GM12878 (cell line): ENCODE results near the gene CACNA1A. TPM values are rescaled to one million over a fixed set of nuclear protein-coding genes. Genes with fewer than 3 reads are reported as not detected.

Source experiments
- ATAC-seq: fragments of 200-7000 bp; cut with Tn5 transposase; 3 replicates; pipeline ENCODE4 v1.9.1; 2020; ENCODE audit warnings: mild to moderate bottlenecking, moderate library complexity
- BruUV-seq: library from RNA; stranded (reverse); fragments of 400-500 nt; replicated peaks from 2 replicates; lab custom pipeline; 2021; lab: Mats Ljungman, UMichigan
- CTCF ChIA-PET: fragments of 300-600 bp; sonication (Branson Sonifier 250); formaldehyde crosslinking; extraction: SDS; loops from one replicate; lab custom pipeline; 2021; ENCODE audit warnings: inconsistent platforms; lab: Yijun Ruan, JAX
- POLR2A ChIA-PET: fragments of 350-600 bp; formaldehyde crosslinking; extraction: SDS; loops from one replicate; lab custom pipeline; 2021; ENCODE audit warnings: inconsistent platforms; lab: Charles Lee
- RAD21 ChIA-PET: fragments of 300-600 bp; sonication (Branson Sonifier 250); formaldehyde crosslinking; loops from one replicate; lab custom pipeline; 2023; ENCODE audit warnings: antibody characterized with exemption; ENCODE audit not compliant: unreplicated experiment; lab: Charles Lee
- SMC1A ChIA-PET: fragments of 300-600 bp; sonication (Branson Sonifier 250); formaldehyde crosslinking; loops from one replicate; lab custom pipeline; 2023; ENCODE audit not compliant: unreplicated experiment, uncharacterized antibody; lab: Charles Lee
- DNase-seq: peaks from one replicate; pipeline ENCODE4 v3.0.0-alpha.2; 2011; ENCODE audit warnings: low read depth, low spot score
- FAIRE-seq: peaks from 3 replicates; lab custom pipeline; 2011; peaks lifted over from hg19 to GRCh38; lab: Jason Lieb, UNC
- H2AFZ ChIP-seq: 2 replicates; pipeline ENCODE4 v1.6.0; 2011; ENCODE audit warnings: low read depth, low read length, control low read depth; ENCODE audit not compliant: control insufficient read depth
- H3K27ac ChIP-seq: 2 replicates; pipeline ENCODE4 v1.5.1; 2011; ENCODE audit warnings: control low read depth; ENCODE audit not compliant: control insufficient read depth, insufficient read depth
- H3K27me3 ChIP-seq, 2 experiments: replicated peaks in 1 of 2; 2 replicates each; pipeline versions ENCODE4 v1.6.0 to v1.6.1; 2011; ENCODE audit warnings: low read length in 1 of 2; ENCODE audit not compliant: control insufficient read depth in 2 of 2, insufficient read depth in 2 of 2
- H3K36me3 ChIP-seq, 2 experiments: 2 replicates each; pipeline ENCODE4 v1.5.1; 2011; ENCODE audit warnings: low read length in 1 of 2; ENCODE audit not compliant: control insufficient read depth in 2 of 2, insufficient read depth in 2 of 2
- H3K4me1 ChIP-seq: 2 replicates; pipeline ENCODE4 v1.6.1; 2011; ENCODE audit warnings: mild to moderate bottlenecking, low read length, moderate library complexity, mixed read lengths; ENCODE audit not compliant: control insufficient read depth, insufficient read depth
- H3K4me2 ChIP-seq: 2 replicates; pipeline ENCODE4 v1.6.0; 2011; ENCODE audit warnings: control low read depth; ENCODE audit not compliant: control insufficient read depth, insufficient read depth
- H3K4me3 ChIP-seq: fragments of 200-600 bp; sonication (generic); 2 replicates; pipeline ENCODE4 v1.5.1; 2016
- H3K79me2 ChIP-seq: 2 replicates; pipeline ENCODE4 v1.6.0; 2011; ENCODE audit warnings: low read length; ENCODE audit not compliant: control insufficient read depth, insufficient read depth
- H3K9ac ChIP-seq: 2 replicates; pipeline ENCODE4 v1.8.0; 2011; ENCODE audit warnings: low read length, control low read depth, mixed read lengths; ENCODE audit not compliant: control insufficient read depth, insufficient read depth
- H3K9me3 ChIP-seq: replicated peaks from 3 replicates; pipeline ENCODE4 v1.5.1; 2011; ENCODE audit warnings: mild to moderate bottlenecking, low read length; ENCODE audit not compliant: control insufficient read depth, insufficient read depth
- H4K20me1 ChIP-seq: 2 replicates; pipeline ENCODE4 v1.6.0; 2011; ENCODE audit not compliant: control insufficient read depth, insufficient read depth
- BHLHE40 ChIP-seq, 2 experiments: fragments of 450-650 bp in 1 of 2; IDR thresholded peaks; 2 replicates each; pipeline ENCODE4 v1.6.1; 2011 to 2017; ENCODE audit warnings: low read depth in 2 of 2, borderline replicate concordance in 1 of 2, improper control_type of control experiment in 1 of 2, low read length in 1 of 2, mild to moderate bottlenecking in 1 of 2
- CHD2 ChIP-seq: IDR thresholded peaks from 2 replicates; pipeline ENCODE4 v1.6.1; 2011; ENCODE audit warnings: low read depth, low read length, improper control_type of control experiment, borderline replicate concordance
- EED ChIP-seq: sonication (generic); IDR thresholded peaks from 2 replicates; pipeline ENCODE4 v1.6.1; 2016; ENCODE audit warnings: antibody characterized with exemption, low read depth
- ETV6 ChIP-seq, 2 experiments: fragments of 450-650 bp in 1 of 2; IDR thresholded peaks in 1 of 2; conservative IDR thresholded peaks in 1 of 2; 2 replicates each; pipeline ENCODE4 v1.6.1; 2014; ENCODE audit warnings: antibody characterized with exemption in 1 of 2, borderline replicate concordance in 1 of 2, low read depth in 1 of 2, mild to moderate bottlenecking in 1 of 2, moderate library complexity in 1 of 2
- EZH2 ChIP-seq: IDR thresholded peaks from 2 replicates; pipeline ENCODE4 v1.6.1; 2012; ENCODE audit warnings: low read depth, mild to moderate bottlenecking, control low read depth, inconsistent platforms, low read length, borderline replicate concordance; ENCODE audit not compliant: control insufficient read depth
- IKZF2 ChIP-seq, 2 experiments: fragments of 450-650 bp; IDR thresholded peaks; 2 replicates each; pipeline ENCODE4 v1.6.1; 2017; ENCODE audit warnings: mild to moderate bottlenecking in 2 of 2, moderate library complexity in 2 of 2
- KLF5 ChIP-seq: fragments of 450-650 bp; IDR thresholded peaks from 2 replicates; pipeline ENCODE4 v1.6.1; 2014; ENCODE audit warnings: mild to moderate bottlenecking; ENCODE audit not compliant: partially characterized antibody
- NBN ChIP-seq: fragments of 450-650 bp; IDR thresholded peaks from 2 replicates; pipeline ENCODE4 v1.6.1; 2016
- RAD21 ChIP-seq: IDR thresholded peaks from 2 replicates; pipeline ENCODE4 v1.6.1; 2011; ENCODE audit warnings: mild to moderate bottlenecking, low read depth, low read length, moderate library complexity; ENCODE audit not compliant: insufficient read depth
- RB1 ChIP-seq: fragments of 450-650 bp; formaldehyde crosslinking; IDR thresholded peaks from 2 replicates; pipeline ENCODE4 v1.6.1; 2017; ENCODE audit warnings: mild to moderate bottlenecking, borderline replicate concordance
- RUNX3 ChIP-seq: IDR thresholded peaks from 2 replicates; pipeline ENCODE4 v1.6.1; 2012; ENCODE audit warnings: low read length, inconsistent platforms
- SMARCA5 ChIP-seq: fragments of 450-650 bp; IDR thresholded peaks from 2 replicates; pipeline ENCODE4 v1.6.1; 2017; ENCODE audit warnings: mild to moderate bottlenecking
- SMC3 ChIP-seq: IDR thresholded peaks from 2 replicates; pipeline ENCODE4 v1.6.1; 2011; ENCODE audit warnings: low read length, improper control_type of control experiment, borderline replicate concordance
- SUZ12 ChIP-seq: fragments of 200-600 bp; sonication (generic); IDR thresholded peaks from one replicate; pipeline ENCODE4 v1.6.1; 2018; ENCODE audit warnings: antibody characterized with exemption, mild to moderate bottlenecking; ENCODE audit not compliant: unreplicated experiment
- YY1 ChIP-seq: IDR thresholded peaks from 2 replicates; pipeline ENCODE4 v1.6.1; 2011; ENCODE audit warnings: low read depth, mild to moderate bottlenecking, low read length
- ZNF217 ChIP-seq: fragments of 450-650 bp; IDR thresholded peaks from 2 replicates; pipeline ENCODE4 v1.6.1; 2017; ENCODE audit warnings: antibody characterized with exemption, mild to moderate bottlenecking
- WGBS: methylation state at CpG from one replicate; pipeline ENCODE4 v1.1.6; 2016; ENCODE audit warnings: low lambda C conversion rate; ENCODE audit not compliant: insufficient replicate concordance, insufficient coverage; ENCODE audit errors: missing lambda C conversion rate; 5-methylcytosine and 5-hydroxymethylcytosine counted together
- in situ Hi-C: fragments of 300-500 bp; cut with MboI; formaldehyde crosslinking; loops from 9 replicates; pipeline ENCODE4 v1.14.3; 2018; ENCODE audit warnings: mixed read lengths
- intact Hi-C: fragments of 100-400 bp; cut with micrococcal nuclease; formaldehyde crosslinking; loops from one replicate; pipeline ENCODE4 v1.14.2; 2022; ENCODE audit not compliant: unreplicated experiment
- polyA plus RNA-seq, 11 experiments: library from polyadenylated mRNA; depleted of rRNA in 4 of 11; unstranded in 6 of 11; stranded (reverse) in 5 of 11; fragments of >200 nt; fragmentation: Nextera tagmentation in 4 of 11; fragmentation: Illumina TruSeq in 1 of 11; extraction: Ambion mirVana in 4 of 11; extraction: Trizol in 1 of 11; gene quantifications; 1 replicate in 1 of 11; 2 replicates in 10 of 11; pipeline versions ENCODE4 v1.2.1 to v1.2.3, GENCODE V29; 2011 to 2016; ENCODE audit warnings: inconsistent platforms in 2 of 11, missing spikeins in 2 of 11, low read depth in 1 of 11
- total RNA-seq, 4 experiments: library from RNA; depleted of rRNA in 3 of 4; stranded (reverse); fragments of >200 nt in 3 of 4; fragmentation: Illumina TruSeq in 1 of 4; extraction: Trizol in 1 of 4; gene quantifications; 2 replicates each; pipeline versions ENCODE4 v1.2.1 to v1.2.3, GENCODE V29; 2013 to 2021
- TF ChIP-seq, protein P1 (sequence below): fragments of 450-650 bp; IDR thresholded peaks from 2 replicates; pipeline ENCODE4 v1.6.1; 2017; ENCODE audit warnings: mild to moderate bottlenecking, low read depth, inconsistent platforms; ENCODE audit not compliant: poor library complexity, severe bottlenecking
- TF ChIP-seq, protein P2 (sequence below), 3 experiments: IDR thresholded peaks in 2 of 3; conservative IDR thresholded peaks in 1 of 3; 2 replicates each; pipeline ENCODE4 v1.5.1; 2011; ENCODE audit warnings: low read depth in 3 of 3, low read length in 3 of 3, mild to moderate bottlenecking in 3 of 3, control low read depth in 2 of 3, moderate library complexity in 2 of 3, inconsistent platforms in 1 of 3, mixed read lengths in 1 of 3; ENCODE audit not compliant: control insufficient read depth in 2 of 3, insufficient read depth in 1 of 3; ENCODE audit errors: extremely low read depth in 1 of 3
- TF ChIP-seq, protein P3 (sequence below): IDR thresholded peaks from 2 replicates; pipeline ENCODE4 v1.6.1; 2011; ENCODE audit warnings: low read depth, mild to moderate bottlenecking, low read length, moderate library complexity, borderline replicate concordance; ENCODE audit errors: extremely low read depth

The CACNA1A gene
- total and polyA plus RNA-seq, 10 of the 15 experiments (the other 5 are each of a cell fraction or from before 2014, with no cell fraction given), result 1.1 to 4.4 (median 2.5) TPM

DNA sequence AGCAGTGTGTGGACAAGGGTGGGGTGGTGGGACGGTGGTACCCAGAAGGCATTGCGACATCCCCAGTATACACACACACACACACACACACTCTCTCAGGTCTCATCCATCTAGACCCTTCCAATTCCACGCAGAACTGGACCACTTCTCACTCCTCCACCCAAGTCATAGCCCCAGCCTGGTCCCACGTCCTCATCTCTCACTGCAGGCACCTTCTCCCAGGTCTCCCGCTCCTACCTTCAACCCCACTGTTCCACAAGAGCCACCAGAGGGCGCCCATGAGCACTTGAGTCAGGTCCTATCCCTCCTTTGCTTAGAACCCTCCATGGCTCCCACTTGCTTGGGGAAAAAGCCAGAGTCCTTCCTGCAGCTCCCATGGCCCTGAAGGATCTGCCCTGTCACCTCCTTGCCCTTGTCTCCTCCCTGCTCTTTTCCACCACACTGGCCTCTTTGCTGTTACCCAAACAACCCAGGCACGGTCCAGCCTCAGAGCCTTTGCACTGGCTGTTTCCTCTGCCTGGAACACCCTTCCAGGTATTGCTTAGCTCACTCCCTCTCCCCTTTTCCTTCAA lies 293.4 kb downstream of the CACNA1A start:
- no peak overlapping the region for H3K4me2 ChIP-seq
- 44% methylated on average over 7 of the region's 7 CpGs for WGBS
- SMC1A ChIA-PET, result interaction anchor here (0.7 to 0.8 kb wide), 2 partner anchors 48 to 58 kb away, joined by 3 read pairs; no protein-coding TSS in a partner anchor

More for the DNA sequence above, 293.4 kb downstream of the CACNA1A start:
- no peaks in the 10 kb centered on the region for H3K9me3 ChIP-seq
- H3K27me3 ChIP-seq, result no peaks in the 10 kb centered on the region
- no peak overlapping the region for H3K4me3 ChIP-seq
- no peaks in the 10 kb centered on the region for H3K79me2 ChIP-seq
- in situ Hi-C loops, result loop anchor here (5.0 kb wide), 1 partner anchor 49 kb away; no protein-coding TSS in a partner anchor
- POLR2A ChIA-PET, result interaction anchor here (0.5 to 1.2 kb wide), 2 partner anchors 57 to 189 kb away, joined by 3 to 8 read pairs; no protein-coding TSS in a partner anchor
- H3K36me3 ChIP-seq, result no peaks in the 10 kb centered on the region
- no TSS peak for BruUV-seq
- H3K27ac ChIP-seq, result no peak overlapping the region
- RAD21 ChIA-PET, result no interaction called here
- H2AFZ ChIP-seq, result no peak overlapping the region
- H4K20me1 ChIP-seq, result no peaks in the 10 kb centered on the region
- intact Hi-C loops, result no loop called here
- CTCF ChIA-PET, result interaction anchor here (1.0 to 2.5 kb wide), 4 partner anchors 21 to 48 kb away, joined by 3 to 9 read pairs (median 4); no protein-coding TSS in a partner anchor
- TF ChIP-seq BHLHE40 (IDR thresholded peaks at IDR 0.05; ENCODE audit: borderline replicate concordance in 1 of 2, low read depth in 2 of 2, low read length in 1 of 2) (0 out of 4 replicates have a peak, but pooled peaks of 1 of the 2 experiments have one; percentile 14), IKZF2 (IDR thresholded peaks at IDR 0.05) (0 out of 4 replicates have a peak, but pooled peaks of 1 of the 2 experiments have one; percentile 20), RB1 (0 out of 2 replicates have a peak, but pooled peaks have one; percentile 33), YY1 (peak; percentile 54; the same call in 1 of the 2 replicates), ETV6 (conservative IDR thresholded peaks at IDR 0.05 in 1 of 2, IDR thresholded peaks at IDR 0.05 in 1 of 2; ENCODE audit: borderline replicate concordance in 1 of 2, low read depth in 1 of 2) (no peak), RUNX3 (peak; percentile 14; the same call in 1 of the 2 replicates), EED (0 out of 2 replicates have a peak, but pooled peaks have one; percentile 14), SMARCA5 (peak; percentile 98), EZH2 (no peak), NBN (peak; percentile 67; the same call in 1 of the 2 replicates), RAD21 (peak; percentile 48), ZNF217 (peak; percentile 78; the same call in 1 of the 2 replicates), CHD2 (0 out of 2 replicates have a peak, but pooled peaks have one; percentile 11), KLF5 (no peak), SUZ12 (no peak), SMC3 (peak; percentile 49; the same call in 1 of the 2 replicates)
- TF ChIP-seq, protein P1, sequence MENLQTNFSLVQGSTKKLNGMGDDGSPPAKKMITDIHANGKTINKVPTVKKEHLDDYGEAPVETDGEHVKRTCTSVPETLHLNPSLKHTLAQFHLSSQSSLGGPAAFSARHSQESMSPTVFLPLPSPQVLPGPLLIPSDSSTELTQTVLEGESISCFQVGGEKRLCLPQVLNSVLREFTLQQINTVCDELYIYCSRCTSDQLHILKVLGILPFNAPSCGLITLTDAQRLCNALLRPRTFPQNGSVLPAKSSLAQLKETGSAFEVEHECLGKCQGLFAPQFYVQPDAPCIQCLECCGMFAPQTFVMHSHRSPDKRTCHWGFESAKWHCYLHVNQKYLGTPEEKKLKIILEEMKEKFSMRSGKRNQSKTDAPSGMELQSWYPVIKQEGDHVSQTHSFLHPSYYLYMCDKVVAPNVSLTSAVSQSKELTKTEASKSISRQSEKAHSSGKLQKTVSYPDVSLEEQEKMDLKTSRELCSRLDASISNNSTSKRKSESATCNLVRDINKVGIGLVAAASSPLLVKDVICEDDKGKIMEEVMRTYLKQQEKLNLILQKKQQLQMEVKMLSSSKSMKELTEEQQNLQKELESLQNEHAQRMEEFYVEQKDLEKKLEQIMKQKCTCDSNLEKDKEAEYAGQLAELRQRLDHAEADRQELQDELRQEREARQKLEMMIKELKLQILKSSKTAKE, result no peak
- TF ChIP-seq, protein P2, sequence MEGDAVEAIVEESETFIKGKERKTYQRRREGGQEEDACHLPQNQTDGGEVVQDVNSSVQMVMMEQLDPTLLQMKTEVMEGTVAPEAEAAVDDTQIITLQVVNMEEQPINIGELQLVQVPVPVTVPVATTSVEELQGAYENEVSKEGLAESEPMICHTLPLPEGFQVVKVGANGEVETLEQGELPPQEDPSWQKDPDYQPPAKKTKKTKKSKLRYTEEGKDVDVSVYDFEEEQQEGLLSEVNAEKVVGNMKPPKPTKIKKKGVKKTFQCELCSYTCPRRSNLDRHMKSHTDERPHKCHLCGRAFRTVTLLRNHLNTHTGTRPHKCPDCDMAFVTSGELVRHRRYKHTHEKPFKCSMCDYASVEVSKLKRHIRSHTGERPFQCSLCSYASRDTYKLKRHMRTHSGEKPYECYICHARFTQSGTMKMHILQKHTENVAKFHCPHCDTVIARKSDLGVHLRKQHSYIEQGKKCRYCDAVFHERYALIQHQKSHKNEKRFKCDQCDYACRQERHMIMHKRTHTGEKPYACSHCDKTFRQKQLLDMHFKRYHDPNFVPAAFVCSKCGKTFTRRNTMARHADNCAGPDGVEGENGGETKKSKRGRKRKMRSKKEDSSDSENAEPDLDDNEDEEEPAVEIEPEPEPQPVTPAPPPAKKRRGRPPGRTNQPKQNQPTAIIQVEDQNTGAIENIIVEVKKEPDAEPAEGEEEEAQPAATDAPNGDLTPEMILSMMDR (IDR thresholded peaks at IDR 0.05 in 2 of 3, conservative IDR thresholded peaks at IDR 0.05 in 1 of 3; ENCODE audit: control insufficient read depth in 2 of 3, extremely low read depth in 1 of 3, insufficient read depth in 1 of 3, low read depth in 3 of 3, low read length in 3 of 3), result peak; percentile 63 to 80 (median 78)
- TF ChIP-seq, protein P3, sequence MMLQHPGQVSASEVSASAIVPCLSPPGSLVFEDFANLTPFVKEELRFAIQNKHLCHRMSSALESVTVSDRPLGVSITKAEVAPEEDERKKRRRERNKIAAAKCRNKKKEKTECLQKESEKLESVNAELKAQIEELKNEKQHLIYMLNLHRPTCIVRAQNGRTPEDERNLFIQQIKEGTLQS, result no peak
- peaks cover 19% of the 10 kb centered on the region for H3K4me1 ChIP-seq
- peak; percentile 84 for FAIRE-seq
- DNase-seq, result peak; percentile 20
- no peak overlapping the region for H3K9ac ChIP-seq
- ATAC-seq, result peak; percentile 20; the same call in 1 of the 3 replicates
